AG04450 (cell line): ENCODE data around the gene EML1. TPM values are rescaled to one million over a fixed set of nuclear protein-coding genes. Genes with fewer than 3 reads are reported as not detected.

Experiments used
- CTCF ChIA-PET: fragments of 300-600, 350-600 bp; formaldehyde crosslinking; extraction: SDS; loops from one replicate; lab custom pipeline; 2022; ENCODE audit warnings: antibody characterized with exemption, inconsistent platforms; lab: Charles Lee
- POLR2A ChIA-PET: fragments of 350-600 bp; formaldehyde crosslinking; extraction: SDS; loops from one replicate; lab custom pipeline; 2021; ENCODE audit warnings: antibody characterized with exemption, inconsistent platforms; lab: Yijun Ruan, JAX
- DNase-seq: peaks from one replicate; pipeline ENCODE4 v3.0.0-alpha.2; 2011; ENCODE audit warnings: low read depth, low spot score
- H3K27ac ChIP-seq: one replicate; pipeline ENCODE4 v1.5.1; 2012; ENCODE audit warnings: low read depth, low read length, control low read depth
- H3K27me3 ChIP-seq: one replicate; pipeline ENCODE4 v1.6.0; 2012; ENCODE audit warnings: low read length; ENCODE audit not compliant: control insufficient read depth, insufficient read depth
- H3K4me3 ChIP-seq: 2 replicates; pipeline ENCODE4 v1.5.1; 2011; ENCODE audit warnings: mild to moderate bottlenecking, low read depth, low read length, control low read depth
- H3K9me3 ChIP-seq: 2 replicates; pipeline ENCODE4 v1.5.1; 2012; ENCODE audit warnings: low read length; ENCODE audit not compliant: control insufficient read depth, insufficient read depth
- CTCF ChIP-seq: IDR thresholded peaks from 2 replicates; pipeline ENCODE4 v1.5.1; 2011; ENCODE audit warnings: low read depth, low read length, control low read depth, inconsistent platforms
- polyA plus RNA-seq: library from polyadenylated mRNA; depleted of rRNA; stranded (reverse); fragments of >200 nt; gene quantifications from 2 replicates; pipeline ENCODE4 v1.2.3, GENCODE V29; 2011

Gene EML1
- polyA plus RNA-seq, 1 experiment = 37.7 TPM

- no peak for DNase-seq
- CTCF ChIA-PET = no interaction called here
Observed at GRCh38 chr14:99753225-99754140, 39.7 kb upstream of the EML1 start.

GRCh38 chr14:99754141-99755067, 38.8 kb upstream of the EML1 start:
- H3K4me3 ChIP-seq = no peak overlapping the region
- no peak overlapping the region for H3K27ac ChIP-seq
- no peaks in the 10 kb centered on the region for H3K27me3 ChIP-seq
- H3K9me3 ChIP-seq = no peaks in the 10 kb centered on the region; the same call in 1 of the 2 replicates
- TF ChIP-seq CTCF = no peak
- ChIA-PET POLR2A (interaction anchor here (2.7 kb wide), 1 partner anchor 8 kb away, joined by 12 read pairs; no protein-coding TSS in a partner anchor), CTCF (interaction anchor here (1.2 kb wide), 2 partner anchors 131 to 145 kb away, joined by 3 to 9 read pairs; no protein-coding TSS in a partner anchor)
- no peak for DNase-seq

More at GRCh38 chr14:99753225-99754140, 39.7 kb upstream of the EML1 start:
- H3K9me3 ChIP-seq = no peaks in the 10 kb centered on the region; the same call in 1 of the 2 replicates
- POLR2A ChIA-PET = interaction anchor here (1.2 to 2.7 kb wide), 3 partner anchors 7 to 69 kb away, joined by 4 to 12 read pairs (median 6); partner anchors contain the start of genes CYP46A1 and EML1
- H3K27ac ChIP-seq = peak overlapping the region; percentile 94
- TF ChIP-seq CTCF = no peak
- no peak overlapping the region for H3K4me3 ChIP-seq
- H3K27me3 ChIP-seq = no peaks in the 10 kb centered on the region

GRCh38 chr14:99755068-99755405, 38.2 kb upstream of the EML1 start:
- Histone ChIP-seq H3K27me3 (no peaks in the 10 kb centered on the region), H3K27ac (no peak overlapping the region), H3K4me3 (no peak overlapping the region), H3K9me3 (no peaks in the 10 kb centered on the region; the same call in 1 of the 2 replicates)
- CTCF ChIA-PET = interaction anchor here (1.2 kb wide), 2 partner anchors 131 to 145 kb away, joined by 3 to 9 read pairs; no protein-coding TSS in a partner anchor
- POLR2A ChIA-PET = interaction anchor here (2.7 kb wide), 1 partner anchor 9 kb away, joined by 12 read pairs; no protein-coding TSS in a partner anchor
- no peak for DNase-seq
- TF ChIP-seq CTCF = no peak

GRCh38 chr14:99755629-99756603, 37.3 kb upstream of the EML1 start:
- TF ChIP-seq CTCF = no peak
- Histone ChIP-seq H3K9me3 (no peaks in the 10 kb centered on the region; the same call in 1 of the 2 replicates), H3K4me3 (no peak overlapping the region), H3K27me3 (no peaks in the 10 kb centered on the region), H3K27ac (peak overlapping the region; percentile 89)
- peak; percentile 80 for DNase-seq
- POLR2A ChIA-PET = interaction anchor here (2.7 kb wide), 1 partner anchor 10 kb away, joined by 12 read pairs; no protein-coding TSS in a partner anchor
- CTCF ChIA-PET = interaction anchor here (0.8 to 1.2 kb wide), 2 partner anchors 9 to 130 kb away, joined by 3 to 4 read pairs; no protein-coding TSS in a partner anchor
